Right lobe of liver (tissue), 4 donors: ENCODE results near the gene CCNG2.

Source experiments
- CTCF ChIP-seq, 4 donors: fragments of 200-600 bp in 3 of 4; fragments of 450-650 bp in 1 of 4; IDR thresholded peaks; one replicate each; pipeline versions ENCODE4 v1.5.1 to v1.8.0; 2016 to 2022; ENCODE audit warnings: antibody characterized with exemption in 4 of 4, mild to moderate bottlenecking in 2 of 4
- POLR2A ChIP-seq: fragments of 450-650 bp; IDR thresholded peaks from one replicate; pipeline ENCODE4 v1.6.1; 2017; ENCODE audit warnings: antibody characterized with exemption, mild to moderate bottlenecking
- donor health status: DM: no; HTN: no; CAD: no.
- donor health status: DM: no; HTN: no; CAD: no.
- donor health status: DM: no; HTN: yes; CAD: no.

GRCh38 chr4:77143091-77143490 is 13.9 kb upstream of the CCNG2 start:
- TF ChIP-seq CTCF (IDR thresholded peaks at IDR 0.05) (no peak), POLR2A (no peak)
